HG03378 (cell line): Measurements from ENCODE around the gene OSBPL10.

Experiments used
- ATAC-seq: cut with Tn5 transposase; IDR thresholded peaks from one replicate; pipeline ENCODE4 v1.9.1; 2021; ENCODE audit warnings: mild to moderate bottlenecking, moderate library complexity; ENCODE audit not compliant: unreplicated experiment

Gene OSBPL10

DNA sequence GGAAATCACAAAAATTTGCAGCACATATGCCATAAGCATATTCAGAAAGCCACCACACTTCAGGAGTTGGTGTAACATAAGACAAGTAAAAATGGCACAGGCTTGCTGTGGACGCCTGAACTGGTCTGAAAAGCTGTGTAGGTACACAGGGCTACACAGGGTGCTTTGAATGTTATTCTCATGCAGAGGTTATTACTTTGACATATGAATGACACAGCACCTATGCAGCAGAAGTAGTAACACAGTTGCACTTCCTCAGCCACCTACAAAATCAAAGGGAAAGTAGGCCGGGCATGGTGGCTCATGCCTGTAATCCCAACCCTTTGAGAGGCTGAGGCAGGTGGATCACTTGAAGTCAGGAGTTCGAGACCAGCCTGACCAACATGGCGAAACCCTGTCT, 54.5 kb downstream of the OSBPL10 start:
- no peak for ATAC-seq

GRCh38 chr3:31925271-31925630, 55.8 kb downstream of the OSBPL10 start:
- no peak for ATAC-seq

DNA sequence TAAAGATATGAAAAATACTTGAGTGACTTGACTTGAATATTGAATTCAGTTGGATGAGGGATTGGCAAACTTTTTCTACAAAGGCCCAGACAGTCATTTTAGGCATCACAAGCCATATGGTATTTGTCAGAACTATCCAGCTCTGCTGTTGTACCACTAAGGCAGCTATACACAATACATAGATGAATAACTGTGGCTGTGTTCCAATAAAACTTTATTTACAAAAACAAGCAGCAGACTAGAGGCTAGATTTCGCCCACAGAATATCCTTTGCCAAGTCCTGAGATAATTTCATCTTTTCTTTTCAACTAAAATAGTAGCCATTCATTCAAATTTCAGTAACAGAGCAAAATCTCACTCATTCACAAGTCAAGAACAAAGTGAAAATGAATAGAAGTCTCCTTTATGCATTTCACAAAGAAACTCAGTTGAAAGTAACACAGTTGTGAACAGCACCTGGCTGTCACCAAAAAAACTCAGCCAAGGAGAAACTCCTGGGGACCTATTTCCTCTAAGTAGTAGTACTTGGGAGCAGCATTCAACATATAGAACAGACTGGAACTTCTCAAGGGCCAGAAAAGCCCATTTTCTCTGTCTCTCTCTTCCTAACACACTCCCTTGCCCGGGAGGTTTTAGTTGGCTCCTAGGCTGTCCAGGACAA, 56.3 kb downstream of the OSBPL10 start:
- no peak for ATAC-seq

- ATAC-seq, result no peak
Measured at GRCh38 chr3:31922962-31923361, 58.1 kb downstream of the OSBPL10 start.

DNA sequence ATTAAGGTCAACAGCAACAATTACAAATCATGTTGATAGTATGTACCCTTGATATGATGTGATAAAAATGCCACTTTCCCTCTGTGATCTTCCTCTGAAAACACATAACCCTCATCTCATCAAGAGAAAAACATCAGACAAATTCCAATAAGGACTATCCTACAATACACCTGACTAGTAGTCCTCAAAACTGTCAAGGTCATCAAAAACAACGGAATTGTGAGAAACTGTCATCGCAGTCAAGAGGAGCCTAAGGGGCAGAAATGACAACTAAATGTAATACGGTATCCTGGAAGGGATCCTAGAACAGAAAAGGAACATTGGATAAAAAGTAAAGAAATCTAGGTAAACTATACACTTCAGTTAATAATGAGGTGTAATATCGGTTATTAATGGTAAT, 59.2 kb downstream of the OSBPL10 start:
- no peak for ATAC-seq

- no peak for ATAC-seq
Measured at GRCh38 chr3:31920310-31920709, 60.8 kb downstream of the OSBPL10 start.

DNA sequence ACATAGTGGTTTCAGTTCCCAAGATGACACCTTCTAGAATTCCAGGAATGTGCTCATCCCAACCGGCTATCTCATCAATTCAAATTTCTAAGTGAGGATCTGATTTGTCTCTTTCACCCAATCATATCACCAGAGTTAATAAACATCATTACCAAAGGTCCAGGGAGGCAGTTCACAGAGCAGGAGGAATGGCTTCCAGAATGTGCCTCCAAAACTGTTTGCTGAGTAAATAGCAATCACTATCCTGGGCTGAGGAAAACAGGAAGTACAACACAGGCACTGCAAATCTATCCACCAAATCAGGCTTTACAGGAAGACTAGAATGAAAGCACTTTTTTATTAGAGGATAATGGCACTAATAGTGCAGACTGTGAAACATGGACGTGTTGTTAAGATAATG, 61.5 kb downstream of the OSBPL10 start:
- no peak for ATAC-seq

DNA sequence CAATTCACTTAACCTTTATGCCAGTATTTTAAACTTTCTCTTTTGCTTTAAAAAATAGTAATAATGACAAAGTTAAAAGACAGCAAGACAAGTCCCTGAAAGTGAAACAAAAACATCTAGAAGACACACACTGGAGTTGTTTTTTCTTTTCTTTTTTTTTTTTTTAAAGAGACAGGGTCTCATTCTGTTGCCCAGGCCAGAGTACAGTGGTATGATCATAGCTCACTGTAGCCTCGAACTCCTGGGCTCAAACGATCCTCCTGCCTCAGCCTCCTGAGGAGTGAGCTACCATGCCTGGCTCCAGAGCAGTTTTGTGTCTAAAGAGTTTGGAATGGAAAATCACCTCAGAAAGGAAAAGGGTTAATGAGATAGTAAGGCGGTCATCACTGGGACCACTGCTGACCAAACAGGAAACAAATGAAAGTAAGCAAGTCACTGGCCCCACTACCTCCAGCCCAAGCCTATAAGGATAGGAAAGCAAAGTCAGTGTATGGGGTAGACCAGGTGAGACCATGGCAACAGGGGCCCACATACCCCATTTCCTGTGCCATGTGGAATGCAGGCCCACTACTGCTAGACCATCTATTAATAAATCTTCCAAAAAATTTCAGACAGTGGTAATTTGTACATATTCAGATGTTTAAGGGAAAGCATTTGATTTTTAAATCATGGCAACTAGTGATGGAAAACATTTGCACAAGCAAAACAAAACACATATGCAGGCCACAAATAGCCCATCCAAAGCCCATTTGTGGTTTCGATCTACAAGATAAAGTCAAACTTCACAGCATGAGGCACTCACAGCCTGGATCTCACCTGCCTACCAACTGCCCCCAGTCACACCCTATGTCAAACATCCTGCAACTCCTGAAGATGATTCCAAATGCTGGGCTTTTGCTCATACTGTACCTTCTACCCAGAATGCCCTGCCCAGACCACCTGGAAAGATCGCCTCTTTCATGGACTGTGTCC, 62.6 kb downstream of the OSBPL10 start:
- peak; percentile 84 for ATAC-seq

GRCh38 chr3:31917303-31918005, 63.6 kb downstream of the OSBPL10 start:
- peak; percentile 69 for ATAC-seq

DNA sequence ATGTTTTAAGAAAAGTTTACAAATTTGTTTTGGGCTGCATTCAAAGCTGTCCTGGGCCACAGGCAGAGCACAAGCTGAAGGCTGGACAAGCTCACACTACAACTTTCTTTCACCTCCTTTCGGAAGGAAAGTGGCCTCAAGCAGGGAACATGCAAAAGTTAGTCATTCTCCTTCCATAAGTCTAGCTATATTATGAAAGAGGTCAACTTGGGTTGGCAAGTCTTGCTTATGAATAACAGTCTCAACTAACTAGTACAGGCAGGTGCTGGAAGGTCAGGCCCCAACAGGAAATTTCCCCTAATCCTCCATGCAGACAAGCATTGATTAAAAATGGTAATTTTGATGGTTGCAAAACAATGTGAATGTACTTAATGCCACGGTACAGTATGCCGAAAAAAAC, 69.4 kb downstream of the OSBPL10 start:
- no peak for ATAC-seq

DNA sequence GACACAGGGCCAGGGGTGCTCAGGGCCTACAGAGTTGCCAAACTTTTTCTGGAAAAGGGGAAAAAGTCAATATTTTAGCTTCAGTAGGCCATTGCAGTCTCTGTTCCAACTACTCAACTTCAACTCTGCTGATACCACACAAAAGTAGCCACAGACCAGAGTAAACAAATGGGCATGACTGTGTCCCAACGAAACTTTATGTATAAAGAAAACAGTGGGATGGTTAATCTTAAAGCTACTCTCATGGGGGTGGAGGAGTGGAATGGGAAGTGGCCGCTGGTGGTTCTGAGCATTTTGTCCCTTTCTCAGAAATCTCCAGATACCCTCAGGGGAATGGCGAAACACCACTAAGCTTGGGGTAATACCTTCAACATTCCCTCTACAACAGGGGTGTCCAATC, 69.9 kb downstream of the OSBPL10 start:
- no peak for ATAC-seq

- ATAC-seq, result no peak
Measured at GRCh38 chr3:31909455-31909854, 71.6 kb downstream of the OSBPL10 start.

GRCh38 chr3:31908391-31909097, 72.5 kb downstream of the OSBPL10 start:
- ATAC-seq, result peak; percentile 89

- ATAC-seq, result no peak
Measured at GRCh38 chr3:31906182-31906581, 74.9 kb downstream of the OSBPL10 start.

DNA sequence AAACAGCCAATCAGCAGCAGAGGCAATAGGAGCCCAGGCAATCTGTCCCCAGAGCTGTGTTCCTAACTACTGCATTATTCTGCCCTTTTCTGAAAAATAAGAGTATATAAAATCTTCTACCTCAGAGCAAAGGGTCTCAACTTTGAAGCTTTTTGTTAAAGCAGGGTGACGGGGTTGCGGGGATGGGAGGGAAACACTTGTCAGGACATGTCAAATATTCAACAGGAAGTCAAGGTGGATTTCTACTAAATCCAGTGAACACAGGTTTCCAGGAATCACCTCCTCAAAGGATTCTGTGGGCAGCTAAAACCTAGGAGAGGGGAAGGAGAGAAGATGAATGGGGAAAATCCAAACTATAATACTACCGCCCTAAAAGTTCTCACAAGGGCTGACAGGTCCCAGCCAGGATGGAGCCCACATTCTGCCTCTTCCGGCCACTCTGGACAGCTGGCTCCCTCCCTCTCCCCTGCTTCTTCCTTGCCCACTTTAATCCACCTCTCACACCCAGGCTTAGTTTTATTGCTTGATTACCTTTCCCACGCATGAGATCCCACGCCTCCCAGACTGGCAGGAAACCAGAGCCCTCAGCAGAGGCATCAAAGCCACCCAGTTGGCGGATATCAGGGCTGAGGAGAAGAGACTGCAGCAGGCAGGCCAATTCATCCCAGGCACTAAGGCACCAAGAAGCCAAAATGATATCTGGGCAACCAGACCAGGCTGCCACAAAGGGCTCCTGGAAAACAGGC, 77.2 kb downstream of the OSBPL10 start:
- ATAC-seq, result no peak

GRCh38 chr3:31900583-31900982, 80.5 kb downstream of the OSBPL10 start:
- no peak for ATAC-seq

- ATAC-seq, result no peak
Measured at GRCh38 chr3:31896648-31897433, 84.2 kb downstream of the OSBPL10 start.

- ATAC-seq, result no peak
Measured at GRCh38 chr3:31896026-31896425, 85.0 kb downstream of the OSBPL10 start.

DNA sequence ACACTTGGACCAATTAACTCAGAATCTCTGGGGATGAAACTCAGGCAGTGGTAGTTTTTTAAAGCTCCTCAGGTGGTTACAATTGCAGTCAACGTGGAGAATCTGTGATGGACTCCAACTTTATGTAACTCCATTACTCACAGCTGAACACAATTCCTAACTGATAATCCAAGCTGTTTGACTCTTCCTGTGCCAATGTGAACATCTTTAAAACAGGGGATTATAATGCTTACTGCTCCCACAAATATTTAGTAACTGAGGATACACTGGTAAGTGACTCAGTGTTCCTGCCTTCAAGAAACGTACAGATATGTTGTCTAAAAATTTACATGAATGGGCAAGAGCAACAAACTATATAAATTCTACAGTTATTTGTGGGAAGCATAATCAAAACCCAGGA, 85.6 kb downstream of the OSBPL10 start:
- ATAC-seq, result no peak
